ENCODE data around the gene INTS15.

The INTS15 gene

DNA sequence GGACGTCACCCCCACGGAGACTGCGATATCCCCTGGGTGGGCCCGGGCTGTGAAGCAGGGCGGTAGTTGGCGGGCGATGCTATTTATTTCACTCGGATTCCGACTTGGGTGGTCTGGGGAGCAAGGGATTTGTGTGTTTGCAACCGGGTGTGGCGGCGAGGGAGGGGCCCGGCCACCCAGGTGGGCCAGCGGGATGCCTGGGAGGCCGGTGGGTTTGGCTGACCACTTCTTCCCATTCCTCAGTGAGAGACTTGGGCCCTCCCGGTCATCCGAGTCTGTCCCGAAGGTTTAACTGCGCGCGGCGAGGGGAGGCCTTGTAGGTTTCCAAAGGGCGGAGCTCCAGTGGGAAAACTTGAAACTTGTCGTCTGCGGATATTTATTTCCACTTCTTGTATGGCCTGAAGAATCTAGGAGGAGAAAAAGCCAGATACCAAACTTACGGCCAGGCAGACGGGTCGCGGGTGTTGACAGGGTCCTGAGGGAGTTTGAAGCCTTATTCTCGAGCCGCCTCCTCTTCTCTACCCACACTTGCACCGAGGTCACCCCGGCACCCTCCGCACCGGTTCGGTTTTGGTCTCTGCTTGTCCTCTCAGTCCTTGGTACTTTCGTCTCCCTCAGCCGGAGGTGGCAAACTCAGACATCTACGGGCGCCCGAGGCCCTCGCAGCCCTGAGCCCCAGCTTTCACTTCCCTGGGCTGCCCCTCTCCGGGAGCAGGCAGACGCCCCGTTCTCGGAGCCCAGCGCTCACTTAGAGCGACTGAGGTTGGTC lies 65.2 kb downstream of the INTS15 start:
- no peak for DNase-seq (ENCODE audit: low spot score)
- in situ Hi-C loops (cut with MboI; ENCODE audit: low pct_unique_long_range_greater_than_20kb, low sequenced_read_pairs, unreplicated experiment): no loop called here
- TF ChIP-seq, protein P1, sequence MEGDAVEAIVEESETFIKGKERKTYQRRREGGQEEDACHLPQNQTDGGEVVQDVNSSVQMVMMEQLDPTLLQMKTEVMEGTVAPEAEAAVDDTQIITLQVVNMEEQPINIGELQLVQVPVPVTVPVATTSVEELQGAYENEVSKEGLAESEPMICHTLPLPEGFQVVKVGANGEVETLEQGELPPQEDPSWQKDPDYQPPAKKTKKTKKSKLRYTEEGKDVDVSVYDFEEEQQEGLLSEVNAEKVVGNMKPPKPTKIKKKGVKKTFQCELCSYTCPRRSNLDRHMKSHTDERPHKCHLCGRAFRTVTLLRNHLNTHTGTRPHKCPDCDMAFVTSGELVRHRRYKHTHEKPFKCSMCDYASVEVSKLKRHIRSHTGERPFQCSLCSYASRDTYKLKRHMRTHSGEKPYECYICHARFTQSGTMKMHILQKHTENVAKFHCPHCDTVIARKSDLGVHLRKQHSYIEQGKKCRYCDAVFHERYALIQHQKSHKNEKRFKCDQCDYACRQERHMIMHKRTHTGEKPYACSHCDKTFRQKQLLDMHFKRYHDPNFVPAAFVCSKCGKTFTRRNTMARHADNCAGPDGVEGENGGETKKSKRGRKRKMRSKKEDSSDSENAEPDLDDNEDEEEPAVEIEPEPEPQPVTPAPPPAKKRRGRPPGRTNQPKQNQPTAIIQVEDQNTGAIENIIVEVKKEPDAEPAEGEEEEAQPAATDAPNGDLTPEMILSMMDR (IDR thresholded peaks at IDR 0.05; ENCODE audit: extremely low read depth, insufficient read depth, missing control alignments): no peak

DNA sequence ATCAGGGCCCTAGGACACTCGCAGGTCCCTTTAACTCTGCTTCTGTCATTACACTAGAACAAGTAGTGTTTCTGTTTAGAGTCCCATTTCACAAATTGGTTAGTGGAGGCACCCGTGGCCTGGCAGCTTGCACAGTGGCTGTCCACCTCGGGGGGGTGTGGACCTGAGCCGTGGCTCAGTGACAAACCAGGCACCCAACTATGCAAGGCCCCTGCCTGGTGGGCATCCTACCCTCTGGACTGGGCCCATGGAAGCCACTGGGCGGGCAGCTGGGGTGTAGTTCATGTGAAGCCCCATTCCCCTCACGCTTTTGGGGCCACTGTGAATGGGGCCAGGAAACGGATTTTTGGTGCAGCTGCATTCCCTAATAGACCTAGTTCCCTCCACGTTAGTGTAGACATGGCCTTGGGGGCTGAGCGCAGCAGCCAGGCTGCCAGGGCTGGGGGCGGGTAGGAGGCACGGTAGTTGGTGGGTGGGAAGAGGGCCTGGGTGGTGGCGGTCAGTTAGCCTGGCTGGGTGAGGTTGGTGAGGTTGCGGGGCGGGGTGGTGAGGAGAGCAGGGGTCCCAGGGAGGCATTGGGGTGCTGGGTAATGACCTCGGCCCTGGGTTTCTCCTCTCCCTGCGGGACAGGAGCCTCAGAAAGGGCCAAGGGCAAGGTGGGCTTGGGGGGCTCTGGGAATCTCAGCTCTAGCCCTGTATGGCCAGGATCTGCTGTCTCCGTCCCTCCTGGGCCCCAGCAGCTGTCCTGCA lies 66.0 kb downstream of the INTS15 start:
- TF ChIP-seq, protein P1 (IDR thresholded peaks at IDR 0.05; ENCODE audit: extremely low read depth, insufficient read depth, missing control alignments): no peak
- DNase-seq (ENCODE audit: low spot score): no peak
- in situ Hi-C loops (cut with MboI; ENCODE audit: low pct_unique_long_range_greater_than_20kb, low sequenced_read_pairs, unreplicated experiment): no loop called here

DNA sequence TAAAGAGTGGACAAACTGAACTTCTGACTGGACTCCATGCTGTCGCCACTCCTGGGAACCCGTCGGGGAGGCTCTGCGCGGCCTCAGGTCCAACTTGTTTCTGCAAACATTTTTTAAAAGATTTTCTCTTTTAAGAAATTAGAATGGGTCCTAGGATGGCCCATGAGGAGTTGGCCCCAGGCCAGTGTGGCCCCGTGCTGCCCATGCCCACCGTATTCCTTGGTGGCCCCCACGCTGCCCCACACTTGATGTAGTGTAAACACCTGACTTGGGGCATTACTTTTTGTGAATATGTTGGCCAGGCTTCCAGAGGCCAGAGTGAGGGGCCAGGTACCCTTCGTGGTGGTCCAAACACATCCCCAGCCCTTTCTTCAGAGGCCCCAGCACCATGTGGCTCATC lies 66.6 kb downstream of the INTS15 start:
- TF ChIP-seq, protein P1 (IDR thresholded peaks at IDR 0.05; ENCODE audit: extremely low read depth, insufficient read depth, missing control alignments): no peak
- in situ Hi-C loops (cut with MboI; ENCODE audit: low pct_unique_long_range_greater_than_20kb, low sequenced_read_pairs, unreplicated experiment): no loop called here
- no peak for DNase-seq (ENCODE audit: low spot score)
